HG03095 (cell line): ENCODE data around the gene STX16.
"Not testable (repeated sequence)": the region's sequence is repeated elsewhere in the genome, so short reads cannot be mapped to it uniquely, and the experiment has no call there.

Experiments used
- ATAC-seq: cut with Tn5 transposase; IDR thresholded peaks from one replicate; pipeline ENCODE4 v1.9.1; 2021; ENCODE audit warnings: moderate library complexity; ENCODE audit not compliant: unreplicated experiment

STX16 gene

DNA sequence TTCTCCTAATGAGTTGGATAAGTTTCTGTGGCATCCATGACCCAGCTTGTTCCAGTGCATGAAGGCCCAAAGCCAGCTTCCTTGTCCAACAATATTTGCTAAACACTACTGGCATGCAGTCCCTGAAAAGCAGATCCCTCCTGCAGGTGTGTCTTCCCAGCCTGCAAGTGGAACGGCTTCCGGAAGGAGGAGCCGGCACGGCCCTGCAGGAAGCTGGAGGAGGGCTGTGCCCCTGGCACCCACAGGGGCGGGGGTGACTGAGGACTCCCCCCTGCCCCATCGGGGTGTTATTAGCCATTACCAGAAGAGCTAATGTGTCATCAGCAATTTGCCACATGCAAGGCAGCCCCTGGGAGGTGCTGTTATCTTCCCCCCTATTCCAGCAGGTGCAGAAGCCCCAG is 68.9 kb downstream of the STX16 start:
- ATAC-seq: no peak

DNA sequence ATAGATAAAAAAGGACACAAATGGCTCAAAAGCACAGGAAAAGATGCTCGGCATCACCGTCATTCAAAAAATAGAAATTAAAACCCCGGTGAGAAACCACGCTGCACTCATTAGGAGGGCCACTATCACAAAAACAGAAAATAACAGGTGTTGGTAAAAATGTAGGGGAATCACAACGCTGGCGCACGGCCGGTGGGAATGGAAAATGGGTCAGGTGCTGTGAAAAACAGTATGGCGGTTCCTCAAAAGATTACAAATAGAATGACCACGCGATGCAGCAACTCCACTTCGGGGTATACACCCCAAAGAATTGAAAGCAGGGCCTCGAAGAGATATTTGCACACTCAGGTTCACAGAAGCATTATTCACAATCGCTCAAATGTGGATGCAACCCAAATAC is 69.8 kb downstream of the STX16 start:
- no peak for ATAC-seq

DNA sequence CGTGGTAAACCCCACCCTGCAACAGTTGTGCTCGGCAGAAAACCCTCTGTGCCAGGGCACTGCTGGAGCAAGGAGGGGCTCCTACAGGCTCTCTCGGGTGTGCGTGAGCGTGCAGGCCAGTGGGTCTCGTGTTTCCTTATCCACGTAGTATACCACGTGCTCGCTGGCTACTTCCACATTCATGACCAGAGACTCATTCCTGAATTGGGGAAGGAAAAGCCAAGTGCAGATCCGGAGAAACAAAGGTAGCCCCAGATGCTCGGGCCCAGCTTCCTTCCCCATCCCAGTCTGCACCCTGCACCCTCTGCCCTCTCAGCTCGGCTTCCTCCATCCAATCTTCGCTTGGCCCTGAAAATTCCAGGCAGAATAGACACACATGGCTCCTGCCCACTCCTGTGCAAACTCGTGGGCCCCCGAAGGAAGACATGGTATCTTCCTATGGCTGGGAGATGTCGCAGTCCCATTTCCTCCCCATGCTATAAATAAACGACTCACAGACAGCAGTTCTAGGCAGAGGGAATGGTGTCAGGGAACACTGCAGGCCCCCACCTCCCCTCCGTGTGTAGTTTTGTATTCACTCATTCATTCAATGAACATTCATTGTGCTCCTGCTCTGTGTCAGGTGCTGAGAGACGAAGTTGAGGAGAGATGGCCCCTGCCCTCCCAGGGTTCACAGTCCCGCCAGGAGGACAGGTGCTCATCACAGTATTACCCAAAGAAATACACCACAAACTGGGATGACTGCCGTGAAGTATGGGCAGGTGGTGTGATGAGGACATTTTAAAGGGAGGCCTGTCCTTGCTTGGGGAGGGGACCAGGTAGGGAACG is 71.1 kb downstream of the STX16 start:
- ATAC-seq: no peak

DNA sequence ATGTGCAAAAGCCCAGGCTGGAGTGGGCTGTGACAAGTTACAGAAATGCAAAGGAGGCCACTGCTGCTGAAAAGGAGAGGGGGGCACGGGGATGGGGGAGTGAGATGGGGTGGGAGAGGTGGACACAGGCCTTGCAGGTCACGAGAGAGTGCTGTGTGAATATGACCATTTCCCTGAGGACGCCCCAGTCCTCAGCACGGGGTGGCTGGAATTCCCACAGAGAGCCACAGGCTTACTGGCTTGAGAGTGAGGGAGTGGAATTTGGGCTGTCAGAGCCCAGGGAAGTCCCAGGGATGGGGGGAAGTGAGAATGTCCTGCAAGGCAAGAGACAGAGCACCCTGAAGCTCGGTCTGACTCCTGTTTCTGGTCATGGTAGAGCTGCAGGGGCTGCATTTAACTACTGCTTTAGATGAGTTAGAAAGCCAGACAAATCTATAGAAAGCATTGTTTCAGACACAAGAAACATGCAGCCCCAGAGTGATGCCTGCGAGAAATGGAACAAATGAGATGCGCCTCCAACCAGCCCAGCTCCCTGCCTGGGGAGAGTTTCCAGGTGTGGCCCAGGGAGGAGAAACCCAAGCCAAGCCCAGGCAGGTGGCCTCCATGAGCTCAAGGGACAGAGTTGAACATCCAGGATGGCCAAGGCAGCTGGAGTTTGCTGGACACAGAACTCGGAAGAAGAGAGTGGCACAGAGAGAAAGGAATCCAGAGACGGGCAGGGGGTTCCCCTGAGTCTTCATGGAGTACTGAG is 72.0 kb downstream of the STX16 start:
- no peak for ATAC-seq

DNA sequence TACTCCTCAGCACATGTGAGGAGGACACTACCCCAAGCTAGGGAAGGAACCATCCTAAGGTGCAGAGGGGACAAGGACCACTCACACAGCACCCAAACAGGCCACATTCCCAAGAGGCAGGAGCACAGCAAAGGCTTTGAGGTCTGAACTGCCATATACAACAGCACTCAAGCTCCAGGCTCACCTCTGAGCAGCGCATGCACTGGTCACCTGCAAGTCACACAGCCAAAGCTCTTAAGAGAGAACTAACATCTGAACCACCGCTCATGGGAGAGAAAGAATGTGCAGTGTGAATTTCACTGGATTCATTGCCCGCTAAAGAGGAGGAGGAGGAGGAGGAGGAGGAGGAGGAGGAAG is 72.5 kb downstream of the STX16 start:
- ATAC-seq: no peak

DNA sequence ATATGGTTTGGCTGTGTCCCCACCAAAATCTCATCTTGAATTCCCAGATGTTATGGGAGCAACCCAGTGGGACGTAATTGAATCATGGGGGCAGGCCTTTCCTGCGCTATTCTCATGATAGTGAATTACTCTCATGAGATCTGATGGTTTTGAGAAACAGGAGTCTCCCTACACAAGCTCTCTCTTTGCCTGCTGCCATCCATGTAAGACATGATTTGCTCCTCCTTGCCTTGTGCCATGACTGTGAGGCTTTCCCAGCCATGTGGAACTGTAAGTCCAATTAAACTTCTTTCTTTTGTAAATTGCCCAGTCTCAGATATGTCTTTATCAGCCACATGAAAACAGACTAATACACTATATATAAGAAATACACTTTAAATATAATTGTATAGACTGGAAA is 75.1 kb downstream of the STX16 start:
- ATAC-seq: not testable (repeated sequence)
